ENCODE results near the gene CPED1.
"Not testable (repeated sequence)": the region's sequence is repeated elsewhere in the genome, so short reads cannot be mapped to it uniquely, and the experiment has no call there.

CPED1 gene

GRCh38 chr7:121041516-121042148 lies 53.1 kb downstream of the CPED1 start:
- DNase-seq (ENCODE audit: low read depth): no peak

GRCh38 chr7:121042195-121042594 lies 53.7 kb downstream of the CPED1 start:
- no peak for DNase-seq (ENCODE audit: low read depth)

- no peak for DNase-seq (ENCODE audit: low read depth)
Measured at GRCh38 chr7:121042899-121043298, 54.4 kb downstream of the CPED1 start.

GRCh38 chr7:121043314-121044234 lies 55.1 kb downstream of the CPED1 start:
- no peak for DNase-seq (ENCODE audit: low read depth)

- no peak for DNase-seq (ENCODE audit: low read depth)
Measured at GRCh38 chr7:121045090-121045489, 56.6 kb downstream of the CPED1 start.

- DNase-seq (ENCODE audit: low read depth): peak; percentile 7
Measured at GRCh38 chr7:121046009-121046408, 57.5 kb downstream of the CPED1 start.

GRCh38 chr7:121046893-121047468 lies 58.5 kb downstream of the CPED1 start:
- no peak for DNase-seq (ENCODE audit: low read depth)

- no peak for DNase-seq (ENCODE audit: low read depth)
Measured at GRCh38 chr7:121048195-121048594, 59.7 kb downstream of the CPED1 start.

GRCh38 chr7:121049028-121049791 lies 60.7 kb downstream of the CPED1 start:
- no peak for DNase-seq (ENCODE audit: low read depth)

- no peak for DNase-seq (ENCODE audit: low read depth)
Measured at GRCh38 chr7:121049897-121050296, 61.4 kb downstream of the CPED1 start.

GRCh38 chr7:121053219-121053618 lies 64.7 kb downstream of the CPED1 start:
- no peak for DNase-seq (ENCODE audit: low read depth)

- DNase-seq (ENCODE audit: low read depth): no peak
Measured at GRCh38 chr7:121054925-121055324, 66.4 kb downstream of the CPED1 start.

- DNase-seq (ENCODE audit: low read depth): no peak
Measured at GRCh38 chr7:121057878-121058277, 69.4 kb downstream of the CPED1 start.

GRCh38 chr7:121058975-121059374 lies 70.5 kb downstream of the CPED1 start:
- no peak for DNase-seq (ENCODE audit: low read depth)

GRCh38 chr7:121059979-121060509 lies 71.5 kb downstream of the CPED1 start:
- not testable (repeated sequence) for DNase-seq (ENCODE audit: low read depth)

GRCh38 chr7:121061677-121062582 lies 73.4 kb downstream of the CPED1 start:
- DNase-seq (ENCODE audit: low read depth): no peak

- no peak for DNase-seq (ENCODE audit: low read depth)
Measured at GRCh38 chr7:121062671-121063279, 74.3 kb downstream of the CPED1 start.

GRCh38 chr7:121067717-121068116 lies 79.2 kb downstream of the CPED1 start:
- not testable (repeated sequence) for DNase-seq (ENCODE audit: low read depth)

- DNase-seq (ENCODE audit: low read depth): peak; percentile 17
Measured at GRCh38 chr7:121069346-121070100, 81.0 kb downstream of the CPED1 start.

- no peak for DNase-seq (ENCODE audit: low read depth)
Measured at GRCh38 chr7:121071132-121071531, 82.6 kb downstream of the CPED1 start.
